Activated B cell treated with CpG ODN at 0.5 μM for 24 hours (primary cell): ENCODE measurements around the gene KDM3B. TPM values are rescaled to one million over a fixed set of nuclear protein-coding genes. Genes with fewer than 3 reads are reported as not detected.

Source experiments
- ATAC-seq: fragments of 200-7000 bp; cut with Tn5 transposase; one replicate; pipeline ENCODE4 v1.10.0; 2021; ENCODE audit warnings: low read depth, mild to moderate bottlenecking, moderate library complexity
- CTCF ChIA-PET: fragments of 350-600 bp; sonication (Branson Sonifier 250); formaldehyde crosslinking; loops from one replicate; lab custom pipeline; 2021; ENCODE audit warnings: antibody characterized with exemption; lab: Charles Lee
- POLR2A ChIA-PET: fragments of 350-600 bp; sonication (Branson Sonifier 250); formaldehyde crosslinking; loops from one replicate; lab custom pipeline; 2021; ENCODE audit warnings: antibody characterized with exemption; lab: Charles Lee
- DNase-seq: peaks from one replicate; pipeline ENCODE4 v3.0.0; 2022
- H3K27ac Mint-ChIP-seq: one replicate; pipeline ENCODE4 v1.8.0; 2020; ENCODE audit warnings: mixed read lengths
- H3K27me3 Mint-ChIP-seq: one replicate; pipeline ENCODE4 v1.8.0; 2021; ENCODE audit warnings: mixed read lengths
- H3K36me3 Mint-ChIP-seq: one replicate; pipeline ENCODE4 v1.8.0; 2021; ENCODE audit warnings: low read depth, mixed read lengths
- H3K4me1 Mint-ChIP-seq: one replicate; pipeline ENCODE4 v1.8.0; 2021; ENCODE audit warnings: mixed read lengths
- H3K4me3 Mint-ChIP-seq: one replicate; pipeline ENCODE4 v1.8.0; 2020; ENCODE audit warnings: mild to moderate bottlenecking, mixed read lengths
- H3K9me3 Mint-ChIP-seq: one replicate; pipeline ENCODE4 v1.8.0; 2020; ENCODE audit warnings: mixed read lengths
- CTCF ChIP-seq: fragments of 200-600 bp; IDR thresholded peaks from one replicate; pipeline ENCODE4 v1.8.0; 2022; ENCODE audit warnings: antibody characterized with exemption, mild to moderate bottlenecking
- intact Hi-C: fragments of 100-400 bp; cut with micrococcal nuclease; formaldehyde crosslinking; loops from one replicate; pipeline ENCODE4 v1.15.1; 2024
- total RNA-seq: library from RNA; stranded (reverse); gene quantifications from 2 replicates; pipeline ENCODE4 v1.2.3, GENCODE V29; 2022

KDM3B gene
- total RNA-seq, 1 donor from 2014 or later = 94.0 TPM

DNA sequence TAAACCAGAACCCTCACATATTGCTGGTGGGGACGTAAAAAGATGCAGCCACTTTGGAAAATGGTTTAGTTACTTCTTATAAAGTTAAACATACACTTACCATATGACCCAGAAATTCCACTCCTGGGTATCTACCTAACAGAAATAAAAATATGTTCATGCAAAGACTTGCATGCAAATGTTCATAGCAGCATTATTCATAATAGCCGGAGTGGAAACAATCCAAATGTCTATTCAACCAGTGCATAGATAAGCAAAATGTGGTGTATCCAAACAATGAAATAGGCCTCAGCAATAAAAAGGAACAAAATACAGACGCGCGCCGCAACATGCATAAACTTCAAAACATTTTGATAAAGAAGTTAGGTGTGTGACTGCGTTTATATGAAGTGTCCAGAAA lies 124.4 kb downstream of the KDM3B start:
- ATAC-seq = no peak
- POLR2A ChIA-PET = no interaction called here
- intact Hi-C loops = no loop called here
- no peak for DNase-seq
- TF ChIP-seq CTCF = no peak
- no peaks in the 10 kb centered on the region for H3K36me3 Mint-ChIP-seq
- no peaks in the 10 kb centered on the region for H3K4me1 Mint-ChIP-seq
- peaks cover 16% of the 10 kb centered on the region for H3K27me3 Mint-ChIP-seq
- H3K4me3 Mint-ChIP-seq = no peak overlapping the region
- no peaks in the 10 kb centered on the region for H3K9me3 Mint-ChIP-seq
- no peak overlapping the region for H3K27ac Mint-ChIP-seq
- CTCF ChIA-PET = no interaction called here

GRCh38 chr5:138482638-138483037 lies 130.2 kb downstream of the KDM3B start:
- Mint-ChIP-seq H3K27me3 (peaks cover 8% of the 10 kb centered on the region), H3K4me1 (no peaks in the 10 kb centered on the region), H3K27ac (no peak overlapping the region), H3K4me3 (no peak overlapping the region), H3K36me3 (no peaks in the 10 kb centered on the region), H3K9me3 (no peaks in the 10 kb centered on the region)
- ATAC-seq (no peak), DNase-seq (no peak)
- no peak for TF ChIP-seq CTCF
- ChIA-PET CTCF (no interaction called here), POLR2A (no interaction called here)
- intact Hi-C loops = no loop called here

Other genes with a start within 250 kb of the KDM3B start
- not detected in 2 replicates for gene NME5, start 213.3 kb upstream of the KDM3B start, total RNA-seq
- 63.5 and 77.8 TPM in 2 replicates for gene BRD8, start 174.1 kb upstream of the KDM3B start, total RNA-seq
- gene KIF20A, start 173.6 kb upstream of the KDM3B start, total RNA-seq = 0.40 and 0.44 TPM in 2 replicates
- gene CDC23, start 139.4 kb upstream of the KDM3B start, total RNA-seq = 31.9 and 35.0 TPM in 2 replicates
- not detected in 2 replicates for gene GFRA3, start 78.1 kb upstream of the KDM3B start, total RNA-seq
- gene CDC25C, start 20.9 kb upstream of the KDM3B start, total RNA-seq = 0.42 TPM in 1 of 2 replicates, not detected in the other
- 23.5 and 24.9 TPM in 2 replicates for gene FAM53C, start 14.4 kb upstream of the KDM3B start, total RNA-seq
- 0.42 TPM in 1 of 2 replicates, not detected in the other for gene REEP2, start 86.4 kb downstream of the KDM3B start, total RNA-seq
- 10.9 and 14.2 TPM in 2 replicates for gene EGR1, start 112.8 kb downstream of the KDM3B start, total RNA-seq
- gene ETF1, start 190.6 kb downstream of the KDM3B start, total RNA-seq = 95.7 and 99.6 TPM in 2 replicates
- 223 and 224 TPM in 2 replicates for gene HSPA9, start 222.7 kb downstream of the KDM3B start, total RNA-seq